Activated B cell treated with CpG ODN at 0.5 μM for 24 hours (primary cell): ENCODE data around the gene BCL11B. TPM values are rescaled to one million over a fixed set of nuclear protein-coding genes. Genes with fewer than 3 reads are reported as not detected.

Source experiments
- ATAC-seq: fragments of 200-7000 bp; cut with Tn5 transposase; one replicate; pipeline ENCODE4 v1.10.0; 2021; ENCODE audit warnings: low read depth, mild to moderate bottlenecking, moderate library complexity
- CTCF ChIA-PET: fragments of 350-600 bp; sonication (Branson Sonifier 250); formaldehyde crosslinking; loops from one replicate; lab custom pipeline; 2021; ENCODE audit warnings: antibody characterized with exemption; lab: Charles Lee
- POLR2A ChIA-PET: fragments of 350-600 bp; sonication (Branson Sonifier 250); formaldehyde crosslinking; loops from one replicate; lab custom pipeline; 2021; ENCODE audit warnings: antibody characterized with exemption; lab: Charles Lee
- DNase-seq: peaks from one replicate; pipeline ENCODE4 v3.0.0; 2022
- H3K27ac Mint-ChIP-seq: one replicate; pipeline ENCODE4 v1.8.0; 2020; ENCODE audit warnings: mixed read lengths
- H3K27me3 Mint-ChIP-seq: one replicate; pipeline ENCODE4 v1.8.0; 2021; ENCODE audit warnings: mixed read lengths
- H3K36me3 Mint-ChIP-seq: one replicate; pipeline ENCODE4 v1.8.0; 2021; ENCODE audit warnings: low read depth, mixed read lengths
- H3K4me1 Mint-ChIP-seq: one replicate; pipeline ENCODE4 v1.8.0; 2021; ENCODE audit warnings: mixed read lengths
- H3K4me3 Mint-ChIP-seq: one replicate; pipeline ENCODE4 v1.8.0; 2020; ENCODE audit warnings: mild to moderate bottlenecking, mixed read lengths
- H3K9me3 Mint-ChIP-seq: one replicate; pipeline ENCODE4 v1.8.0; 2020; ENCODE audit warnings: mixed read lengths
- CTCF ChIP-seq: fragments of 200-600 bp; IDR thresholded peaks from one replicate; pipeline ENCODE4 v1.8.0; 2022; ENCODE audit warnings: antibody characterized with exemption, mild to moderate bottlenecking
- intact Hi-C: fragments of 100-400 bp; cut with micrococcal nuclease; formaldehyde crosslinking; loops from one replicate; pipeline ENCODE4 v1.15.1; 2024
- total RNA-seq: library from RNA; stranded (reverse); gene quantifications from 2 replicates; pipeline ENCODE4 v1.2.3, GENCODE V29; 2022

Gene BCL11B
- total RNA-seq, 1 donor from 2014 or later = 0.13 TPM

GRCh38 chr14:99176156-99176945 lies 95.6 kb downstream of the BCL11B start:
- H3K9me3 Mint-ChIP-seq = no peaks in the 10 kb centered on the region
- H3K4me1 Mint-ChIP-seq = no peaks in the 10 kb centered on the region
- no peak overlapping the region for H3K4me3 Mint-ChIP-seq
- TF ChIP-seq CTCF = no peak
- POLR2A ChIA-PET = no interaction called here
- ATAC-seq = no peak
- H3K27ac Mint-ChIP-seq = no peak overlapping the region
- CTCF ChIA-PET = no interaction called here
- no peaks in the 10 kb centered on the region for H3K27me3 Mint-ChIP-seq
- intact Hi-C loops = no loop called here
- H3K36me3 Mint-ChIP-seq = no peaks in the 10 kb centered on the region
- DNase-seq = no peak

GRCh38 chr14:99175331-99176155 lies 96.5 kb downstream of the BCL11B start:
- Mint-ChIP-seq H3K36me3 (no peaks in the 10 kb centered on the region), H3K27ac (no peak overlapping the region), H3K4me1 (no peaks in the 10 kb centered on the region), H3K9me3 (no peaks in the 10 kb centered on the region), H3K27me3 (no peaks in the 10 kb centered on the region), H3K4me3 (no peak overlapping the region)
- CTCF ChIA-PET = no interaction called here
- ATAC-seq (no peak), DNase-seq (no peak)
- intact Hi-C loops = no loop called here
- POLR2A ChIA-PET = no interaction called here
- TF ChIP-seq CTCF = no peak

GRCh38 chr14:99174770-99175319 lies 97.2 kb downstream of the BCL11B start:
- no peaks in the 10 kb centered on the region for H3K9me3 Mint-ChIP-seq
- intact Hi-C loops = no loop called here
- no peak for ATAC-seq
- ChIA-PET CTCF (no interaction called here), POLR2A (no interaction called here)
- no peak for DNase-seq
- H3K27ac Mint-ChIP-seq = no peak overlapping the region
- H3K36me3 Mint-ChIP-seq = no peaks in the 10 kb centered on the region
- no peaks in the 10 kb centered on the region for H3K27me3 Mint-ChIP-seq
- no peaks in the 10 kb centered on the region for H3K4me1 Mint-ChIP-seq
- H3K4me3 Mint-ChIP-seq = no peak overlapping the region
- TF ChIP-seq CTCF = no peak

GRCh38 chr14:99174081-99174769 lies 97.8 kb downstream of the BCL11B start:
- no peak for ATAC-seq
- DNase-seq = no peak
- ChIA-PET POLR2A (no interaction called here), CTCF (no interaction called here)
- no peak for TF ChIP-seq CTCF
- no peaks in the 10 kb centered on the region for H3K4me1 Mint-ChIP-seq
- H3K4me3 Mint-ChIP-seq = no peak overlapping the region
- H3K27ac Mint-ChIP-seq = no peak overlapping the region
- no peaks in the 10 kb centered on the region for H3K36me3 Mint-ChIP-seq
- no peaks in the 10 kb centered on the region for H3K9me3 Mint-ChIP-seq
- no peaks in the 10 kb centered on the region for H3K27me3 Mint-ChIP-seq
- intact Hi-C loops = no loop called here
